ENCODE results near the gene CDKN2AIP. TPM values are rescaled to one million over a fixed set of nuclear protein-coding genes. Genes with fewer than 3 reads are reported as not detected.

CDKN2AIP gene
- total and polyA plus RNA-seq, 5 experiments from 2014 or later: 28.2 to 78.2 (median 45.4) TPM

DNA sequence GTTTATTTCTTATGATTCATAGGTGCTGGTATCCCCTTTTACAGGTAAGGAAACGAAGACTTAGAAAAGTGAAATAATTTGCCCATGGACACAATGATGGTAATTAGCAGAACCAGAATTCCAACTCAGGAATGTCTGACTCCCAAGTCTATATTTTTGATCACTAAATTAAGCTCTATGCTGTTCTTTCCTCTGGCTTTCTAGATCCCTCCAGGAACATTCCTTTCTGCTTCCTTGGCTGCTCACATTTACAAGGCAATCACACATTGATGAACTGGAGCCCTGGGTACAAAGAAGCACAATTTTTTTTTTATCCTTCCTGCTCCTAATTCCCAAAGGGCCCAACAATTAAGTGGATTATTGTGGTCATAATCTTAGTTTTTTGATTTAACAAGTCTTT lies 7.0 kb upstream of the CDKN2AIP start:
- H3K4me3 Mint-ChIP-seq: no peak overlapping the region
- no peaks in the 10 kb centered on the region for H3K36me3 Mint-ChIP-seq
- H3K4me1 Mint-ChIP-seq: peaks cover 0 to 13% (median 8%) of the 10 kb centered on the region in 4 donors
- DNase-seq (no peak), ATAC-seq (no peak)
- H3K27ac Mint-ChIP-seq: peak overlapping the region in 1 of 10 donors; percentile 50
- POLR2A ChIA-PET: interaction anchor here (0.7 kb wide), 2 partner anchors 59 to 917 kb away, joined by 3 to 4 read pairs; no protein-coding TSS in a partner anchor
- H3K9me3 Mint-ChIP-seq: no peaks in the 10 kb centered on the region
- H3K27me3 Mint-ChIP-seq: no peaks in the 10 kb centered on the region

GRCh38 chr4:183438458-183439113 lies 5.8 kb upstream of the CDKN2AIP start:
- Mint-ChIP-seq H3K27ac (no peak overlapping the region), H3K9me3 (no peaks in the 10 kb centered on the region), H3K4me1 (peaks cover 6 to 20% (median 11%) of the 10 kb centered on the region in 4 donors), H3K4me3 (no peak overlapping the region), H3K27me3 (no peaks in the 10 kb centered on the region), H3K36me3 (no peaks in the 10 kb centered on the region)
- no peak for DNase-seq
- ATAC-seq: no peak
- POLR2A ChIA-PET: interaction anchor here (0.9 kb wide), 1 partner anchor 30 kb away, joined by 3 read pairs; no protein-coding TSS in a partner anchor

DNA sequence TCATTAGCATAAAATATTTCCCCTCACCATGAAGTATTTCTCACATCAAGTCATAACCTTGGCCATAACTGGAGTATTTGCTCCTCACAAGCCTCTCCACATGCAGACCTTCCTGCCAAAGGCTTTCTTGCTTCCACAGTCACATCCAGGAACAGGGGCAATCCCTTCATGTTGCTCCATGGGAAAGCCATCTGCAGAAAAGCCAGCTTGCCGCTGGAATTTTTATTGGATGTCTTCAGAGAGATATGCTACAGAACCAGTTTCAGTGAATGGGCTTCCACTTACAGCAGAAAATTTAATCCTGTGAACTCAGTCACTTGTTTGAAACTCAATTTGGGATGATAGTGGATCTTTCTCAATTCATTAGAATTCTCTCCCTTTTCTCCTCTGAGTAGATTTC lies 3.2 kb upstream of the CDKN2AIP start:
- peak overlapping the region in 7 of 10 donors; percentile 12 to 74 (median 53) for H3K27ac Mint-ChIP-seq
- ATAC-seq: no peak
- POLR2A ChIA-PET: interaction anchor here (1.5 to 4.0 kb wide), 2 partner anchors 11 to 63 kb away, joined by 4 to 77 read pairs; partner anchors contain the start of gene ING2

DNA sequence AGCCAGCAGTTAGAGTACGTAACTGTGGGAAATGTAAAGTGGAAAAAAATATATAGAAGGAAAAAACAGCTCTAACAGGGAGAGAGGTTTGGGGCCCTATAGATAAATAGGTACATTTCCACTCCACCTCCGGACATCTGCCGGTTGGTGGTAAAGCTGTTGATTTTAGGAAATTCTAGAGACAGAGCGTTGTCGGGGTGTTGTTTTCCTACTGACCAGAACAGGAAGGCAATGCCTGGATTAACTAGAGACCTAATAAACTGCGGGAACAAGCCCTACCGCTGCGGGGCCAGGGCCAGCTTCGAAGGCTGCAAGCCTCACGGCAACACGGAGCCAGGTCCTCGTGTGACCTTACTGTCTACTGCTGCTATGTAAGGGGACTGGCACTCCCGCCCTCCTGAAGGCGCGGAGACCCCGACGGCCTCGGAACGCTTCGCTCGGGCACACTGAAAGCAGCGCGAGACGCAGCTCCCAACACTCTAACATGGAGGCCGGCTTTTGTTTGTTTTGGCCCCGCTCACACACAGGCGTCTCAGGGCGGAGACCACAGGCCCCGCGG lies 702 bp upstream of the CDKN2AIP start:
- peak overlapping the region; percentile 95 to 99 (median 98) for H3K27ac Mint-ChIP-seq
- H3K4me1 Mint-ChIP-seq: peaks cover 13 to 51% (median 47%) of the 10 kb centered on the region in 4 donors
- H3K27me3 Mint-ChIP-seq: no peaks in the 10 kb centered on the region
- H3K36me3 Mint-ChIP-seq: peaks cover 0 to 34% (median 18%) of the 10 kb centered on the region in 3 donors
- H3K9me3 Mint-ChIP-seq: no peaks in the 10 kb centered on the region
- H3K4me3 Mint-ChIP-seq: peak overlapping the region; percentile 82 to 99 (median 94)
- POLR2A ChIA-PET: interaction anchor here (0.7 to 4.0 kb wide), 22 partner anchors 9 to 1031 kb away, joined by 3 to 77 read pairs (median 6); partner anchors contain the start of genes DCTD, ING2, IRF2 and RWDD4
- DNase-seq (peak in 3 of 10 donors; percentile 39 to 64 (median 40)), ATAC-seq (peak; percentile 29 to 35)

More for the DNA sequence above, 3.2 kb upstream of the CDKN2AIP start:
- Mint-ChIP-seq H3K36me3 (peaks cover 0 to 11% (median 5%) of the 10 kb centered on the region in 3 donors), H3K4me1 (peaks cover 6 to 28% (median 27%) of the 10 kb centered on the region in 4 donors), H3K9me3 (no peaks in the 10 kb centered on the region), H3K4me3 (no peak overlapping the region), H3K27me3 (no peaks in the 10 kb centered on the region)
- DNase-seq: no peak

DNA sequence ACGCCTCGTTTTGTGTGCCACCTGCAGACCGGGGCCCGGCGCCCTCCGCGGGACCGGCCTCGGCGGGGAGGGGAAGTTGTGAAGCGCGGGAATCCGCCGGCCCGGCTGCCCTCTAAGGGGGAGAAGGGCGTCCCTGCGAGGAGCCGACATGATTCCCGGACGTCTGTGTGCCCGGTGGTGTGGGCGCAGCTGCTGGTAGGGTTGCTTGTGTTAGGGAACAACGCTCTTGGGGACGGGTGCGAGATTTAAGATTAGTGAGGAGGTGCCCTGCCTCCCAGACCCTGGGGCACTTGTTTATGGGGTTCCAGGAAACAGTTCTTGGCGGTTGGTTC lies 627 bp downstream of the CDKN2AIP start:
- peak overlapping the region; percentile 95 to 99 (median 98) for H3K27ac Mint-ChIP-seq
- peaks cover 0 to 45% (median 23%) of the 10 kb centered on the region in 3 donors for H3K36me3 Mint-ChIP-seq
- POLR2A ChIA-PET: interaction anchor here (0.8 to 4.0 kb wide), 17 partner anchors 10 to 1203 kb away, joined by 3 to 77 read pairs (median 7); partner anchors contain the start of genes DCTD, ING2, RWDD4 and TRAPPC11
- ATAC-seq (peak in 1 of 2 donors; percentile 18), DNase-seq (peak in 1 of 10 donors; percentile 41)
- no peaks in the 10 kb centered on the region for H3K9me3 Mint-ChIP-seq
- H3K27me3 Mint-ChIP-seq: no peaks in the 10 kb centered on the region
- peaks cover 17 to 63% (median 57%) of the 10 kb centered on the region in 4 donors for H3K4me1 Mint-ChIP-seq
- H3K4me3 Mint-ChIP-seq: peak overlapping the region; percentile 93 to 99 (median 96)

DNA sequence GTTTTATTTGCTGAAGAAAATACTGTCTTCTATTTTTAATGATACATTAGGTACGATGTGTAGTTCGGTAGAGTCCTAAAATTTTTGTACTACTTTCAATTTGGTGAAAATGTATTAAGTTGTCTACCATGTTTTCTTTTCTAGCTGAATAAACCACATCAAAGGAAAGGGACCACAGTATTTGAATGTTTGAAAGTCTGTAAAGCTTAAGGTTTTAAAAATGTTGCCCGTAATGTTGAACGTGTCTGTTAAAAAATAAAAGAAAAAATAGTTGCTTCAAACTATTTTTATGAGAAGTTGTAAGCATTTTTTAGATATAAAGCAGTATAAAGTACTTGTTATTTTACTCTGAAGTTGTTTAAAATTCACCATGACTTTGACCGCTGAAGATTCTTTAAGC lies 3.2 kb downstream of the CDKN2AIP start:
- H3K27ac Mint-ChIP-seq: peak overlapping the region in 9 of 10 donors; percentile 9 to 99 (median 57)
- no peaks in the 10 kb centered on the region for H3K9me3 Mint-ChIP-seq
- H3K4me1 Mint-ChIP-seq: peaks cover 11 to 71% (median 53%) of the 10 kb centered on the region in 4 donors
- no peak for ATAC-seq
- H3K4me3 Mint-ChIP-seq: peak overlapping the region; percentile 14 to 98 (median 68)
- peaks cover 0 to 69% (median 27%) of the 10 kb centered on the region in 3 donors for H3K36me3 Mint-ChIP-seq
- H3K27me3 Mint-ChIP-seq: no peaks in the 10 kb centered on the region
- POLR2A ChIA-PET: interaction anchor here (0.7 kb wide), 1 partner anchor 56 kb away, joined by 3 read pairs; no protein-coding TSS in a partner anchor
- DNase-seq: peak in 3 of 10 donors; percentile 27 to 48 (median 40)

DNA sequence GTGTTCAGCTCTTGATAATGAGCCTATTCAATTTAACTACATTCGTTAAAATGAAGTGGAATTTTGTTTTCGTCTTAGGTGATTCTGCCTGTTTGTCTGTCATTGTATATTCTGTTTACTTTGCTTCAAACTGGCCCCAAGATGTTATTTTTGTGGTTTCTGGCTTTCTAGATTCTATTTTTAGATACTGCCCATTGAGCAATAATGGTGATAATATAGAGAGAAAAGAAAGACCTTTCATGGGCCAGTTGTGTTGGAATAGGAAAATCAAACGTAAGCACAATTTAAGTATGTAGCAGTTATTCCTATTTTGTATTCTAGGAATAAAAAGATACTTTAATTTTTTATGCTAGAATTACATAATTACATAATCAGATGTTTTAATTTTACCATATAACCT lies 4.0 kb downstream of the CDKN2AIP start:
- no peaks in the 10 kb centered on the region for H3K27me3 Mint-ChIP-seq

GRCh38 chr4:183449193-183449882 lies 4.9 kb downstream of the CDKN2AIP start:
- DNase-seq: no peak
- no peak for ATAC-seq
- H3K9me3 Mint-ChIP-seq: no peaks in the 10 kb centered on the region
- peaks cover 0 to 72% (median 27%) of the 10 kb centered on the region in 3 donors for H3K36me3 Mint-ChIP-seq
- H3K27ac Mint-ChIP-seq: peak overlapping the region in 5 of 10 donors; percentile 37 to 60 (median 58)
- H3K27me3 Mint-ChIP-seq: no peaks in the 10 kb centered on the region
- peak overlapping the region in 2 of 10 donors; percentile 21 to 33 for H3K4me3 Mint-ChIP-seq
- H3K4me1 Mint-ChIP-seq: peaks cover 11 to 59% (median 45%) of the 10 kb centered on the region in 4 donors
- POLR2A ChIA-PET: no interaction called here

More for the DNA sequence above, 4.0 kb downstream of the CDKN2AIP start:
- Mint-ChIP-seq H3K9me3 (no peaks in the 10 kb centered on the region), H3K27ac (peak overlapping the region in 6 of 10 donors; percentile 21 to 99 (median 59)), H3K4me3 (peak overlapping the region in 9 of 10 donors; percentile 16 to 94 (median 65)), H3K36me3 (peaks cover 0 to 72% (median 27%) of the 10 kb centered on the region in 3 donors), H3K4me1 (peaks cover 11 to 64% (median 48%) of the 10 kb centered on the region in 4 donors)
- POLR2A ChIA-PET: no interaction called here
- DNase-seq: no peak
- no peak for ATAC-seq

- POLR2A ChIA-PET: no interaction called here
- peaks cover 11 to 57% (median 43%) of the 10 kb centered on the region in 4 donors for H3K4me1 Mint-ChIP-seq
- H3K4me3 Mint-ChIP-seq: no peak overlapping the region
- DNase-seq (no peak), ATAC-seq (no peak)
- peak overlapping the region in 3 of 10 donors; percentile 4 to 57 (median 53) for H3K27ac Mint-ChIP-seq
- no peaks in the 10 kb centered on the region for H3K9me3 Mint-ChIP-seq
- no peaks in the 10 kb centered on the region for H3K27me3 Mint-ChIP-seq
- H3K36me3 Mint-ChIP-seq: peaks cover 0 to 72% (median 27%) of the 10 kb centered on the region in 3 donors
Observed at GRCh38 chr4:183450108-183450507, 5.7 kb downstream of the CDKN2AIP start.

DNA sequence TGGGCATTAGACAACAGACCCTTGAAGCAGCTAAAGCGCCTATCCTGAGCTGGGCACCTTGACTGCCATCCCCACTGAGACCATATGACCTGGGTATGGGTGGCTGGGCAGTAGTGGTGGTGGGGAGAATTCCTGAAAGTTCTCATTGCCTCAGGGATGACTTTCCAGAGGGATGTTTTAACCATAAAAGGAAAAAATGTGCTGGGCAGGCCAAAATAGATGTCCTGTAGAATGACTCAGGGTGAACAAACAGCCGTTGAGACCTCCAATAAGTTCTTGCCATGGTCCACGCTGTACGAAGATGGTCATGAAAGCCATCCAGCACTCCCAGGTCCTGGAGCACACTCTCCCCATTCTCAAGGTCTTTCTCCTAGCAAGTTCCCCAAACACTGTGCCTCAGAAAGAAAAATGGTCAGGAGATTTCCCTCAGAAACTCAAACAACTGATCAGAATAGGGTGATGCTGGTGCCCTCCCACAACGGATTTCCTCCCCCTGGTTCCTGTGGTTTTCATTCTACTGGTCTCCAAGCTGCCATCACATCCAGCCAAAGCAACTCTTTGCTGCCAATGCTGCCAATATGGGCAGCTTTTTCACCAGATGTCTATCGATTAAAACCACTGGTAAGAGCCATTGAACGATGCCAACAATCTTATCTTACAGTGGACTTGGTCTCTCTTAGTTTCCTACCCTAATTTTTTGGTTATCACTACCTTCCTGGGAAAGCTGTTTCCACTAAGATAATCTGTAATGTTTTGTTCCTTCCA lies 11.2 kb downstream of the CDKN2AIP start:
- peak overlapping the region in 7 of 10 donors; percentile 30 to 63 (median 36) for H3K4me3 Mint-ChIP-seq
- peak overlapping the region in 8 of 10 donors; percentile 24 to 63 (median 46) for H3K27ac Mint-ChIP-seq
- ATAC-seq (peak in 1 of 2 donors; percentile 53), DNase-seq (peak in 1 of 10 donors; percentile 21)
- H3K27me3 Mint-ChIP-seq: no peaks in the 10 kb centered on the region
- no peaks in the 10 kb centered on the region for H3K9me3 Mint-ChIP-seq
- peaks cover 12 to 22% (median 20%) of the 10 kb centered on the region in 4 donors for H3K4me1 Mint-ChIP-seq
- POLR2A ChIA-PET: interaction anchor here (2.1 kb wide), 1 partner anchor 11 kb away, joined by 7 read pairs; the partner anchor contains the start of gene CDKN2AIP
- peaks cover 0 to 24% (median 4%) of the 10 kb centered on the region in 3 donors for H3K36me3 Mint-ChIP-seq

DNA sequence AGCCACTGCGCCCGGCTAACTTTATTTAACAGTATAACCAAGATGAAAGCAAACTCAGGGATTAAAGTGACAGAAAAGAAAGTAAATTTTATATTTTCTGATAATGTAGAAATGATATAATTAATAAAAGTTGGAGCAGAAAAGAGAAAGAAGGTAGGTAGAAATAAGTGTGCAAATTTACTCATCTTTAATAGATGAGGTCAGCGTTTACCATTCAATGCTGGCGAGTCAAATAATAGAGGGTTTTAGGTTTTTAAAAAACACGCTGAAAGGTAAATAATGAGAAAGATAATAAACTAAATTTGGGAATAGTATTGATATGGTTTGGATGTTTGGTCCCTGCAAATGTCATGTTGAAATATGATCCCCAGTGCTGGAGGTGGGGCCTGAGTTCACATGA lies 13.6 kb downstream of the CDKN2AIP start:
- H3K4me1 Mint-ChIP-seq: peaks cover 12 to 20% (median 17%) of the 10 kb centered on the region in 4 donors
- no peak overlapping the region for H3K4me3 Mint-ChIP-seq
- POLR2A ChIA-PET: no interaction called here
- no peaks in the 10 kb centered on the region for H3K9me3 Mint-ChIP-seq
- peaks cover 0 to 3% (median 0%) of the 10 kb centered on the region in 3 donors for H3K36me3 Mint-ChIP-seq
- ATAC-seq: no peak
- H3K27me3 Mint-ChIP-seq: no peaks in the 10 kb centered on the region
- no peak for DNase-seq
- H3K27ac Mint-ChIP-seq: no peak overlapping the region
